K562 (cell line): Measurements from ENCODE around the gene MTMR3. TPM values are rescaled to one million over a fixed set of nuclear protein-coding genes. Genes with fewer than 3 reads are reported as not detected.

Source experiments
- ATAC-seq: fragments of 200-7000 bp; cut with Tn5 transposase; 3 replicates; pipeline ENCODE4 v1.9.1; 2020; ENCODE audit warnings: moderate library complexity
- BruUV-seq: library from RNA; stranded (reverse); fragments of 400-500 nt; replicated peaks from 2 replicates; lab custom pipeline; 2021; lab: Mats Ljungman, UMichigan
- CTCF ChIA-PET: fragments of 300-600 bp; formaldehyde crosslinking; extraction: SDS; loops from one replicate; lab custom pipeline; 2021; ENCODE audit warnings: low intra/inter-chr PET ratio; lab: Yijun Ruan, JAX
- POLR2A ChIA-PET: fragments of 300-600, 350-650 bp; sonication (Branson Sonifier 250); formaldehyde crosslinking; extraction: SDS; loops from one replicate; lab custom pipeline; 2021; ENCODE audit warnings: antibody characterized with exemption, inconsistent platforms; lab: Yijun Ruan, JAX
- DNase-seq, 4 experiments: peaks; one replicate each; pipeline versions ENCODE4 v3.0.0 to v3.0.0-alpha.2; 2011 to 2018; ENCODE audit warnings: low spot score in 3 of 4, mixed read lengths in 3 of 4; ENCODE audit errors: extremely low read depth in 1 of 4
- FAIRE-seq: peaks from 2 replicates; lab custom pipeline; 2011; peaks lifted over from hg19 to GRCh38; lab: Jason Lieb, UNC
- H2AFZ ChIP-seq: 2 replicates; pipeline ENCODE4 v1.6.0; 2011; ENCODE audit warnings: low read depth, low read length, control low read depth, inconsistent platforms
- H3K27ac ChIP-seq: fragments of 200-600 bp; 3 replicates; pipeline ENCODE4 v1.8.0; 2011; ENCODE audit warnings: low read depth, mild to moderate bottlenecking, control low read depth, inconsistent platforms, low read length, moderate library complexity, mixed read lengths; ENCODE audit errors: extremely low read depth
- H3K27me3 ChIP-seq, 2 experiments: fragments of 300-600 bp in 1 of 2; 2 replicates in 1 of 2; 3 replicates in 1 of 2; pipeline versions ENCODE4 v1.6.0 to v1.8.0; 2011; ENCODE audit warnings: inconsistent platforms in 2 of 2, low read length in 2 of 2, mild to moderate bottlenecking in 1 of 2, mixed read lengths in 1 of 2, moderate library complexity in 1 of 2; ENCODE audit not compliant: control insufficient read depth in 2 of 2, insufficient read depth in 2 of 2
- H3K36me3 ChIP-seq: fragments of 300-600 bp; 3 replicates; pipeline ENCODE4 v1.8.0; 2011; ENCODE audit warnings: mild to moderate bottlenecking, low read length, inconsistent platforms; ENCODE audit not compliant: control insufficient read depth, insufficient read depth
- H3K4me1 ChIP-seq, 2 experiments: fragments of 200-600 bp in 1 of 2; replicated peaks in 1 of 2; 2 replicates in 1 of 2; 3 replicates in 1 of 2; pipeline versions ENCODE4 v1.5.1 to v1.8.0; 2011; ENCODE audit warnings: inconsistent platforms in 2 of 2, low read length in 2 of 2, mild to moderate bottlenecking in 1 of 2, mixed read lengths in 1 of 2, moderate library complexity in 1 of 2; ENCODE audit not compliant: control insufficient read depth in 2 of 2, insufficient read depth in 2 of 2
- H3K4me2 ChIP-seq: 2 replicates; pipeline ENCODE4 v1.6.1; 2011; ENCODE audit warnings: low read length, control low read depth, inconsistent platforms, mixed read lengths; ENCODE audit not compliant: insufficient read depth
- H3K4me3 ChIP-seq: fragments of 200-600 bp; sonication (generic), shearing (Covaris generic); 2 replicates; pipeline ENCODE4 v1.5.1; 2016; ENCODE audit warnings: control low read depth, inconsistent platforms
- H3K79me2 ChIP-seq: fragments of 200-600 bp; 3 replicates; pipeline ENCODE4 v1.8.0; 2011; ENCODE audit warnings: low read length, inconsistent platforms; ENCODE audit not compliant: control insufficient read depth, insufficient read depth
- H3K9ac ChIP-seq, 2 experiments: 2 replicates each; pipeline versions ENCODE4 v1.6.0 to v1.6.1; 2011; ENCODE audit warnings: low read depth in 2 of 2, low read length in 2 of 2, control low read depth in 1 of 2, inconsistent platforms in 1 of 2, mild to moderate bottlenecking in 1 of 2, mixed read lengths in 1 of 2; ENCODE audit not compliant: insufficient read depth in 1 of 2
- H3K9me1 ChIP-seq: one replicate; pipeline ENCODE4 v1.6.0; 2011; ENCODE audit warnings: inconsistent platforms, mild to moderate bottlenecking, low read length, moderate library complexity; ENCODE audit not compliant: control insufficient read depth, insufficient read depth
- H3K9me3 ChIP-seq: replicated peaks from 2 replicates; pipeline ENCODE4 v1.5.1; 2011; ENCODE audit warnings: low read depth, low read length, inconsistent platforms; ENCODE audit not compliant: control insufficient read depth, insufficient read depth
- H4K20me1 ChIP-seq: replicated peaks from 2 replicates; pipeline ENCODE4 v1.6.1; 2011; ENCODE audit warnings: low read length, inconsistent platforms, mixed read lengths; ENCODE audit not compliant: control insufficient read depth, insufficient read depth
- ARID3A ChIP-seq: IDR thresholded peaks from 2 replicates; pipeline ENCODE4 v1.6.1; 2012; ENCODE audit warnings: low read depth, low read length, improper control_type of control experiment, borderline replicate concordance
- ATF2 ChIP-seq: sonication (generic); formaldehyde crosslinking; IDR thresholded peaks from 2 replicates; pipeline ENCODE4 v1.8.1; 2022; ENCODE audit warnings: missing genetic modification reagents
- BMI1 ChIP-seq: fragments of 150-350 bp; IDR thresholded peaks from 2 replicates; pipeline ENCODE4 v1.6.1; 2014; ENCODE audit warnings: low read length
- E2F8 ChIP-seq: fragments of 450-650 bp; IDR thresholded peaks from 2 replicates; pipeline ENCODE4 v1.7.1; 2018; ENCODE audit warnings: mild to moderate bottlenecking, low read depth; ENCODE audit not compliant: partially characterized antibody
- EGR1 ChIP-seq: fragments of 450-650 bp; conservative IDR thresholded peaks from 2 replicates; pipeline ENCODE4 v1.6.1; 2017; ENCODE audit warnings: mild to moderate bottlenecking
- HMGXB4 ChIP-seq: sonication (generic); formaldehyde crosslinking; IDR thresholded peaks from 2 replicates; pipeline ENCODE4 v1.8.1; 2023; ENCODE audit warnings: mild to moderate bottlenecking, missing genetic modification reagents
- HNRNPH1 ChIP-seq: fragments of 200-400 bp; formaldehyde crosslinking; optimal IDR thresholded peaks from 2 replicates; pipeline ENCODE3; 2017; ENCODE audit warnings: low read depth, mild to moderate bottlenecking, low read length, moderate library complexity
- KHSRP ChIP-seq: fragments of 450-650 bp; IDR thresholded peaks from 2 replicates; pipeline ENCODE4 v1.6.1; 2017
- MXD1 ChIP-seq: fragments of 250-450 bp; sonication (Bioruptor Pico); IDR thresholded peaks from 2 replicates; pipeline ENCODE4 v1.8.0; 2021; ENCODE audit warnings: borderline replicate concordance, mild to moderate bottlenecking, moderate library complexity; ENCODE audit not compliant: poor library complexity, severe bottlenecking
- UBTF ChIP-seq, 2 experiments: IDR thresholded peaks; 2 replicates each; pipeline ENCODE4 v1.6.1; 2012; ENCODE audit warnings: improper control_type of control experiment in 2 of 2, low read depth in 2 of 2, low read length in 2 of 2, borderline replicate concordance in 1 of 2
- YBX1 ChIP-seq: fragments of 450-650 bp; IDR thresholded peaks from 2 replicates; pipeline ENCODE4 v1.7.1; 2016; ENCODE audit warnings: mild to moderate bottlenecking
- WGBS: fragments of 100-300 bp; shearing (Covaris generic); methylation state at CpG from one replicate; pipeline ENCODE4 v1.1.6; 2016; ENCODE audit warnings: low coverage, mixed read lengths; ENCODE audit not compliant: insufficient coverage; ENCODE audit errors: missing lambda C conversion rate; 5-methylcytosine and 5-hydroxymethylcytosine counted together
- in situ Hi-C: fragments of 300-500 bp; cut with MboI; formaldehyde crosslinking; loops from 4 replicates; pipeline ENCODE4 v1.15.0; 2018; ENCODE audit warnings: inconsistent platforms, mixed read lengths
- intact Hi-C: fragments of 100-400 bp; cut with micrococcal nuclease; formaldehyde crosslinking; loops from 2 replicates; pipeline ENCODE4 v1.14.2; 2022
- polyA plus RNA-seq, 8 experiments: library from polyadenylated mRNA; depleted of rRNA in 4 of 8; stranded (reverse) in 5 of 8; unstranded in 3 of 8; fragments of >200 nt; fragmentation: Nextera tagmentation in 2 of 8; fragmentation: Illumina TruSeq in 1 of 8; extraction: Ambion mirVana in 2 of 8; extraction: Trizol in 1 of 8; gene quantifications; 2 replicates each; pipeline versions ENCODE4 v1.2.1 to v1.2.3, GENCODE V29; 2011 to 2014; ENCODE audit warnings: inconsistent platforms in 1 of 8, missing spikeins in 1 of 8
- total RNA-seq, 7 experiments: library from RNA; depleted of rRNA in 6 of 7; stranded (reverse); fragments of >200 nt in 6 of 7; fragmentation: Illumina TruSeq in 2 of 7; extraction: Trizol in 2 of 7; gene quantifications; 2 replicates each; pipeline versions ENCODE4 v1.2.1 to v1.2.3, GENCODE V29; 2011 to 2021; ENCODE audit warnings: low replicate concordance in 1 of 7

The MTMR3 gene
- total and polyA plus RNA-seq, 9 of the 15 experiments (the other 6 are each of a cell fraction or from before 2014, with no cell fraction given), result 1.6 to 13.7 (median 7.9) TPM

- ChIA-PET POLR2A (interaction anchor here (2.3 kb wide), 1 partner anchor 11 kb away, joined by 8 read pairs; no protein-coding TSS in a partner anchor), CTCF (no interaction called here)
- Histone ChIP-seq H3K27ac (no peak overlapping the region), H3K9ac (no peak overlapping the region), H3K4me3 (no peak overlapping the region), H3K4me1 (peaks cover 11 to 17% of the 10 kb centered on the region in 2 experiments), H3K4me2 (no peak overlapping the region), H3K79me2 (peaks cover 39% of the 10 kb centered on the region), H3K9me1 (no peaks in the 10 kb centered on the region), H3K36me3 (no peaks in the 10 kb centered on the region), H3K9me3 (0 out of 2 replicates have a peak, but pooled peaks cover 2% of the 10 kb centered on the region), H3K27me3 (no peaks in the 10 kb centered on the region), H4K20me1 (no peaks in the 10 kb centered on the region), H2AFZ (no peak overlapping the region)
- in situ Hi-C loops, result no loop called here
- no TSS peak for BruUV-seq
- no peak for DNase-seq
- WGBS, result 67% methylated on average over 2 of the region's 3 CpGs
- intact Hi-C loops, result no loop called here
- peak; percentile 19 for FAIRE-seq
- no peak for ATAC-seq
- TF ChIP-seq YBX1 (no peak), ARID3A (no peak), EGR1 (no peak), HMGXB4 (CRISPR knock-in tag) (no peak), KHSRP (no peak), ATF2 (CRISPR knock-in tag) (no peak), UBTF (IDR thresholded peaks at IDR 0.05; ENCODE audit: borderline replicate concordance in 1 of 2, low read depth in 2 of 2, low read length in 2 of 2) (no peak), HNRNPH1 (no peak), BMI1 (no peak), MXD1 (no peak), E2F8 (no peak)
Measured at GRCh38 chr22:29945435-29945834, 62.5 kb downstream of the MTMR3 start.
